ENCODE measurements around the gene RAPGEF1.
"Not testable (repeated sequence)": the region's sequence is repeated elsewhere in the genome, so short reads cannot be mapped to it uniquely, and the experiment has no call there.

Gene RAPGEF1

GRCh38 chr9:131728546-131728910, 11.3 kb downstream of the RAPGEF1 start:
- DNase-seq (ENCODE audit: low read depth in 3 of 3): no peak

GRCh38 chr9:131727795-131728545, 11.9 kb downstream of the RAPGEF1 start:
- no peak for DNase-seq (ENCODE audit: low read depth in 3 of 3)

- DNase-seq (ENCODE audit: low read depth in 3 of 3): no peak
Measured at GRCh38 chr9:131727184-131727759, 12.6 kb downstream of the RAPGEF1 start.

- no peak for DNase-seq (ENCODE audit: low read depth in 3 of 3)
Measured at GRCh38 chr9:131724683-131725082, 15.2 kb downstream of the RAPGEF1 start.

GRCh38 chr9:131723632-131724031, 16.2 kb downstream of the RAPGEF1 start:
- DNase-seq (ENCODE audit: low read depth in 3 of 3): no peak

GRCh38 chr9:131722255-131722654, 17.6 kb downstream of the RAPGEF1 start:
- DNase-seq (ENCODE audit: low read depth in 3 of 3): no peak

- DNase-seq (ENCODE audit: low read depth in 3 of 3): no peak
Measured at GRCh38 chr9:131721076-131721475, 18.8 kb downstream of the RAPGEF1 start.

GRCh38 chr9:131720330-131720729, 19.5 kb downstream of the RAPGEF1 start:
- DNase-seq (ENCODE audit: low read depth in 3 of 3): no peak

- no peak for DNase-seq (ENCODE audit: low read depth in 3 of 3)
Measured at GRCh38 chr9:131719262-131719908, 20.5 kb downstream of the RAPGEF1 start.

- DNase-seq (ENCODE audit: low read depth in 3 of 3): no peak
Measured at GRCh38 chr9:131717719-131718460, 22.0 kb downstream of the RAPGEF1 start.

GRCh38 chr9:131715906-131716305, 24.0 kb downstream of the RAPGEF1 start:
- DNase-seq (ENCODE audit: low read depth in 3 of 3): no peak

- DNase-seq (ENCODE audit: low read depth in 3 of 3): no peak
Measured at GRCh38 chr9:131714821-131715220, 25.1 kb downstream of the RAPGEF1 start.

GRCh38 chr9:131714161-131714646, 25.7 kb downstream of the RAPGEF1 start:
- DNase-seq (ENCODE audit: low read depth in 3 of 3): no peak

GRCh38 chr9:131713016-131713415, 26.9 kb downstream of the RAPGEF1 start:
- DNase-seq (ENCODE audit: low read depth in 3 of 3): no peak

GRCh38 chr9:131712151-131712716, 27.6 kb downstream of the RAPGEF1 start:
- no peak for DNase-seq (ENCODE audit: low read depth in 3 of 3)

- DNase-seq (ENCODE audit: low read depth in 3 of 3): peak in 1 of 3 experiments; percentile 38
Measured at GRCh38 chr9:131709771-131710431, 30.0 kb downstream of the RAPGEF1 start.

GRCh38 chr9:131709010-131709770, 30.7 kb downstream of the RAPGEF1 start:
- not testable (repeated sequence) for DNase-seq (ENCODE audit: low read depth in 3 of 3)

- DNase-seq (ENCODE audit: low read depth in 3 of 3): no peak
Measured at GRCh38 chr9:131708226-131709002, 31.5 kb downstream of the RAPGEF1 start.

GRCh38 chr9:131707733-131708157, 32.1 kb downstream of the RAPGEF1 start:
- DNase-seq (ENCODE audit: low read depth in 3 of 3): no peak

- DNase-seq (ENCODE audit: low read depth in 3 of 3): no peak
Measured at GRCh38 chr9:131707050-131707449, 32.8 kb downstream of the RAPGEF1 start.

Data from stimulated activated CD4-positive, alpha-beta T cell treated with anti-CD3 and anti-CD28 coated beads, TNF-alpha, amount 100 ng/mL, for 24 hours (primary cell).